HG03571 (cell line): ENCODE results near the gene CYSLTR2.
"Not testable (repeated sequence)": the region's sequence is repeated elsewhere in the genome, so short reads cannot be mapped to it uniquely, and the experiment has no call there.

Experiments
- ATAC-seq: cut with Tn5 transposase; IDR thresholded peaks from one replicate; pipeline ENCODE4 v1.9.1; 2021; ENCODE audit not compliant: unreplicated experiment

CYSLTR2 gene

GRCh38 chr13:48644951-48645350, 8.8 kb upstream of the CYSLTR2 start:
- no peak for ATAC-seq

GRCh38 chr13:48645845-48646244, 7.9 kb upstream of the CYSLTR2 start:
- ATAC-seq = no peak

GRCh38 chr13:48646791-48647190, 6.9 kb upstream of the CYSLTR2 start:
- ATAC-seq = no peak

GRCh38 chr13:48647625-48648024, 6.1 kb upstream of the CYSLTR2 start:
- no peak for ATAC-seq

GRCh38 chr13:48648446-48648845, 5.3 kb upstream of the CYSLTR2 start:
- no peak for ATAC-seq

GRCh38 chr13:48652851-48653471, 768 bp upstream of the CYSLTR2 start:
- no peak for ATAC-seq

- ATAC-seq = no peak
Observed at GRCh38 chr13:48654511-48654910, 782 bp downstream of the CYSLTR2 start.

- ATAC-seq = no peak
Observed at GRCh38 chr13:48655291-48655690, 1.6 kb downstream of the CYSLTR2 start.

- ATAC-seq = no peak
Observed at GRCh38 chr13:48656608-48657007, 2.9 kb downstream of the CYSLTR2 start.

- no peak for ATAC-seq
Observed at GRCh38 chr13:48660361-48661076, 6.8 kb downstream of the CYSLTR2 start.

GRCh38 chr13:48661107-48661506, 7.4 kb downstream of the CYSLTR2 start:
- no peak for ATAC-seq

GRCh38 chr13:48662226-48662625, 8.5 kb downstream of the CYSLTR2 start:
- ATAC-seq = no peak

GRCh38 chr13:48667136-48667535, 13.4 kb downstream of the CYSLTR2 start:
- no peak for ATAC-seq

- not testable (repeated sequence) for ATAC-seq
Observed at GRCh38 chr13:48671421-48671820, 17.7 kb downstream of the CYSLTR2 start.

- ATAC-seq = no peak
Observed at GRCh38 chr13:48675247-48675646, 21.5 kb downstream of the CYSLTR2 start.

GRCh38 chr13:48678316-48678715, 24.6 kb downstream of the CYSLTR2 start:
- no peak for ATAC-seq

- ATAC-seq = no peak
Observed at GRCh38 chr13:48679941-48680680, 26.4 kb downstream of the CYSLTR2 start.

- ATAC-seq = no peak
Observed at GRCh38 chr13:48680756-48681392, 27.1 kb downstream of the CYSLTR2 start.

- no peak for ATAC-seq
Observed at GRCh38 chr13:48681905-48682304, 28.2 kb downstream of the CYSLTR2 start.

GRCh38 chr13:48682436-48682835, 28.7 kb downstream of the CYSLTR2 start:
- ATAC-seq = no peak

- no peak for ATAC-seq
Observed at GRCh38 chr13:48686636-48687210, 33.0 kb downstream of the CYSLTR2 start.
